ENCODE data around the gene TRIO.

- TF ChIP-seq ESRRA (CRISPR knock-in tag; IDR thresholded peaks at IDR 0.05; ENCODE audit: borderline replicate concordance) (no peak), NFATC4 (CRISPR knock-in tag; IDR thresholded peaks at IDR 0.05) (no peak), SP1 (CRISPR knock-in tag; conservative IDR thresholded peaks at IDR 0.05) (no peak), ATF3 (CRISPR knock-in tag; conservative IDR thresholded peaks at IDR 0.05) (no peak)
- TF ChIP-seq, protein P1, sequence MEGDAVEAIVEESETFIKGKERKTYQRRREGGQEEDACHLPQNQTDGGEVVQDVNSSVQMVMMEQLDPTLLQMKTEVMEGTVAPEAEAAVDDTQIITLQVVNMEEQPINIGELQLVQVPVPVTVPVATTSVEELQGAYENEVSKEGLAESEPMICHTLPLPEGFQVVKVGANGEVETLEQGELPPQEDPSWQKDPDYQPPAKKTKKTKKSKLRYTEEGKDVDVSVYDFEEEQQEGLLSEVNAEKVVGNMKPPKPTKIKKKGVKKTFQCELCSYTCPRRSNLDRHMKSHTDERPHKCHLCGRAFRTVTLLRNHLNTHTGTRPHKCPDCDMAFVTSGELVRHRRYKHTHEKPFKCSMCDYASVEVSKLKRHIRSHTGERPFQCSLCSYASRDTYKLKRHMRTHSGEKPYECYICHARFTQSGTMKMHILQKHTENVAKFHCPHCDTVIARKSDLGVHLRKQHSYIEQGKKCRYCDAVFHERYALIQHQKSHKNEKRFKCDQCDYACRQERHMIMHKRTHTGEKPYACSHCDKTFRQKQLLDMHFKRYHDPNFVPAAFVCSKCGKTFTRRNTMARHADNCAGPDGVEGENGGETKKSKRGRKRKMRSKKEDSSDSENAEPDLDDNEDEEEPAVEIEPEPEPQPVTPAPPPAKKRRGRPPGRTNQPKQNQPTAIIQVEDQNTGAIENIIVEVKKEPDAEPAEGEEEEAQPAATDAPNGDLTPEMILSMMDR (IDR thresholded peaks at IDR 0.05) = no peak
- TF ChIP-seq, protein P2, sequence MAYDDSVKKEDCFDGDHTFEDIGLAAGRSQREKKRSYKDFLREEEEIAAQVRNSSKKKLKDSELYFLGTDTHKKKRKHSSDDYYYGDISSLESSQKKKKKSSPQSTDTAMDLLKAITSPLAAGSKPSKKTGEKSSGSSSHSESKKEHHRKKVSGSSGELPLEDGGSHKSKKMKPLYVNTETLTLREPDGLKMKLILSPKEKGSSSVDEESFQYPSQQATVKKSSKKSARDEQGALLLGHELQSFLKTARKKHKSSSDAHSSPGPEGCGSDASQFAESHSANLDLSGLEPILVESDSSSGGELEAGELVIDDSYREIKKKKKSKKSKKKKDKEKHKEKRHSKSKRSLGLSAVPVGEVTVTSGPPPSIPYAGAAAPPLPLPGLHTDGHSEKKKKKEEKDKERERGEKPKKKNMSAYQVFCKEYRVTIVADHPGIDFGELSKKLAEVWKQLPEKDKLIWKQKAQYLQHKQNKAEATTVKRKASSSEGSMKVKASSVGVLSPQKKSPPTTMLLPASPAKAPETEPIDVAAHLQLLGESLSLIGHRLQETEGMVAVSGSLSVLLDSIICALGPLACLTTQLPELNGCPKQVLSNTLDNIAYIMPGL (CRISPR knock-in tag; IDR thresholded peaks at IDR 0.05) = no peak
Observed at GRCh38 chr5:14141764-14142163, 1.4 kb upstream of the TRIO start.
